H1 (cell line): Measurements from ENCODE around the gene PIP4K2C. TPM values are rescaled to one million over a fixed set of nuclear protein-coding genes. Genes with fewer than 3 reads are reported as not detected.

ENCODE experiments used
- CTCF ChIA-PET: fragments of 300-600 bp; sonication (Branson Sonifier 250); formaldehyde crosslinking; loops from one replicate; lab custom pipeline; 2021; ENCODE audit not compliant: partially characterized antibody; lab: Charles Lee
- POLR2A ChIA-PET: fragments of 300-600 bp; sonication (Branson Sonifier 250); formaldehyde crosslinking; loops from one replicate; lab custom pipeline; 2021; ENCODE audit warnings: inconsistent platforms; ENCODE audit not compliant: partially characterized antibody; lab: Charles Lee
- DNase-seq, 2 experiments: peaks; one replicate each; pipeline versions ENCODE4 v3.0.0 to v3.0.0-alpha.2; 2010 to 2022; ENCODE audit warnings: low spot score in 2 of 2, low read depth in 1 of 2, mixed read lengths in 1 of 2
- FAIRE-seq: peaks from 2 replicates; lab custom pipeline; 2011; peaks lifted over from hg19 to GRCh38; lab: Jason Lieb, UNC
- H2AFZ ChIP-seq: 2 replicates; pipeline ENCODE4 v1.8.1; 2012; ENCODE audit warnings: low read length, inconsistent platforms
- H2AK5ac ChIP-seq: 2 replicates; pipeline ENCODE4 v1.6.1; 2013; ENCODE audit warnings: low read depth, low read length
- H2BK120ac ChIP-seq: replicated peaks from 2 replicates; pipeline ENCODE3; 2013; ENCODE audit warnings: low read depth, low read length, inconsistent platforms
- H2BK12ac ChIP-seq: 2 replicates; pipeline ENCODE4 v1.6.1; 2013; ENCODE audit warnings: low read depth, low read length
- H2BK15ac ChIP-seq: 2 replicates; pipeline ENCODE4 v1.6.1; 2013; ENCODE audit warnings: low read length
- H2BK20ac ChIP-seq: 2 replicates; pipeline ENCODE4 v1.6.1; 2013; ENCODE audit warnings: low read length
- H2BK5ac ChIP-seq: 2 replicates; pipeline ENCODE4 v1.6.1; 2013; ENCODE audit warnings: low read depth, low read length
- H3K14ac ChIP-seq: 2 replicates; pipeline ENCODE4 v1.6.1; 2013; ENCODE audit warnings: inconsistent platforms; ENCODE audit not compliant: insufficient read length
- H3K18ac ChIP-seq: 2 replicates; pipeline ENCODE4 v1.6.1; 2013; ENCODE audit warnings: low read length; ENCODE audit errors: extremely low read depth
- H3K23ac ChIP-seq: 2 replicates; pipeline ENCODE4 v1.6.1; 2013; ENCODE audit warnings: inconsistent platforms; ENCODE audit not compliant: insufficient read length
- H3K23me2 ChIP-seq: 2 replicates; pipeline ENCODE4 v1.6.1; 2013; ENCODE audit warnings: low read depth, low read length
- H3K27ac ChIP-seq: 2 replicates; pipeline ENCODE4 v1.6.1; 2011; ENCODE audit warnings: low read depth, low read length, inconsistent platforms
- H3K27me3 ChIP-seq, 4 experiments: replicated peaks in 1 of 4; 1 replicate in 1 of 4; 2 replicates in 3 of 4; pipeline versions ENCODE4 v1.6.1 to v1.8.1; 2011 to 2013; ENCODE audit warnings: low read length in 3 of 4, mild to moderate bottlenecking in 3 of 4, inconsistent platforms in 2 of 4, mixed read lengths in 2 of 4, moderate library complexity in 1 of 4; ENCODE audit not compliant: control insufficient read depth in 3 of 4, insufficient read depth in 3 of 4; ENCODE audit errors: extremely low read depth in 1 of 4
- H3K36me3 ChIP-seq, 4 experiments: 2 replicates each; pipeline versions ENCODE4 v1.6.1 to v1.8.1; 2011 to 2013; ENCODE audit warnings: mild to moderate bottlenecking in 4 of 4, low read length in 3 of 4, moderate library complexity in 2 of 4, control low read depth in 1 of 4, inconsistent platforms in 1 of 4; ENCODE audit not compliant: insufficient read depth in 4 of 4, control insufficient read depth in 2 of 4
- H3K4ac ChIP-seq: replicated peaks from 2 replicates; pipeline ENCODE3; 2013; ENCODE audit warnings: low read length, low read depth, mixed read lengths, inconsistent platforms; ENCODE audit not compliant: insufficient read length
- H3K4me1 ChIP-seq, 4 experiments: replicated peaks in 1 of 4; 1 replicate in 1 of 4; 2 replicates in 3 of 4; pipeline versions ENCODE4 v1.6.1 to v1.8.1; 2011 to 2013; ENCODE audit warnings: low read length in 3 of 4, inconsistent platforms in 2 of 4, mixed read lengths in 1 of 4; ENCODE audit not compliant: insufficient read depth in 4 of 4, control insufficient read depth in 3 of 4
- H3K4me2 ChIP-seq, 2 experiments: 2 replicates each; pipeline versions ENCODE4 v1.6.1 to v1.8.1; 2011 to 2013; ENCODE audit warnings: low read depth in 2 of 2, low read length in 2 of 2, control low read depth in 1 of 2, inconsistent platforms in 1 of 2, mild to moderate bottlenecking in 1 of 2; ENCODE audit not compliant: insufficient read depth in 1 of 2
- H3K4me3 ChIP-seq, 4 experiments: fragments of 200-600, 300-600 bp in 1 of 4; sonication (generic), shearing (Covaris generic), sonication (Bioruptor Twin) in 1 of 4; 2 replicates each; pipeline versions ENCODE4 v1.5.1 to v1.8.1; 2011 to 2016; ENCODE audit warnings: low read length in 4 of 4, low read depth in 3 of 4, control low read depth in 2 of 4, inconsistent platforms in 2 of 4, mild to moderate bottlenecking in 2 of 4, mixed read lengths in 1 of 4, moderate library complexity in 1 of 4; ENCODE audit not compliant: insufficient read depth in 2 of 4; ENCODE audit errors: extremely low read depth in 1 of 4
- H3K56ac ChIP-seq: replicated peaks from 2 replicates; pipeline ENCODE3; 2013; ENCODE audit warnings: low read depth, mild to moderate bottlenecking, mixed read lengths, low read length, inconsistent platforms; ENCODE audit not compliant: insufficient read length
- H3K79me1 ChIP-seq: 2 replicates; pipeline ENCODE4 v1.6.1; 2013; ENCODE audit warnings: low read depth, low read length, control low read depth
- H3K79me2 ChIP-seq, 2 experiments: 2 replicates each; pipeline versions ENCODE4 v1.6.1 to v1.8.1; 2012 to 2013; ENCODE audit warnings: low read length in 2 of 2, mild to moderate bottlenecking in 2 of 2, inconsistent platforms in 1 of 2; ENCODE audit not compliant: insufficient read depth in 2 of 2, control insufficient read depth in 1 of 2
- H3K9ac ChIP-seq, 4 experiments: replicated peaks in 1 of 4; 1 replicate in 1 of 4; 2 replicates in 3 of 4; pipeline versions ENCODE4 v1.6.1 to v1.8.1; 2011 to 2013; ENCODE audit warnings: low read depth in 3 of 4, low read length in 3 of 4, control low read depth in 2 of 4, mild to moderate bottlenecking in 2 of 4, moderate library complexity in 2 of 4, inconsistent platforms in 1 of 4; ENCODE audit errors: extremely low read depth in 1 of 4
- H3K9me3 ChIP-seq, 2 experiments: 2 replicates each; pipeline versions ENCODE4 v1.6.1 to v1.8.1; 2012 to 2013; ENCODE audit warnings: mild to moderate bottlenecking in 2 of 2, moderate library complexity in 2 of 2, control low read depth in 1 of 2, inconsistent platforms in 1 of 2, low read depth in 1 of 2, low read length in 1 of 2, mixed read lengths in 1 of 2; ENCODE audit not compliant: insufficient read depth in 2 of 2
- H4K20me1 ChIP-seq, 2 experiments: replicated peaks in 1 of 2; 2 replicates each; pipeline versions ENCODE3 to v1.8.1; 2011 to 2013; ENCODE audit warnings: inconsistent platforms in 2 of 2, low read length in 2 of 2, mild to moderate bottlenecking in 1 of 2; ENCODE audit not compliant: insufficient read depth in 2 of 2, control insufficient read depth in 1 of 2
- H4K5ac ChIP-seq: 2 replicates; pipeline ENCODE4 v1.6.1; 2013; ENCODE audit warnings: low read length, low read depth, mixed read lengths, inconsistent platforms; ENCODE audit not compliant: insufficient read length
- H4K8ac ChIP-seq: 2 replicates; pipeline ENCODE4 v1.8.0; 2013; ENCODE audit warnings: mild to moderate bottlenecking, moderate library complexity, low read length, inconsistent platforms; ENCODE audit not compliant: insufficient read depth; ENCODE audit errors: extremely low read depth
- H4K91ac ChIP-seq: replicated peaks from 2 replicates; pipeline ENCODE3; 2013; ENCODE audit warnings: low read length, mixed read lengths, inconsistent platforms; ENCODE audit not compliant: insufficient read length
- CTBP2 ChIP-seq: IDR thresholded peaks from 2 replicates; pipeline ENCODE4 v1.7.0; 2011; ENCODE audit warnings: borderline replicate concordance, mild to moderate bottlenecking, moderate library complexity, mixed read lengths, low read length; ENCODE audit not compliant: insufficient read depth, insufficient read length
- YY1 ChIP-seq: IDR thresholded peaks from 2 replicates; pipeline ENCODE4 v1.6.1; 2011; ENCODE audit warnings: low read depth, mild to moderate bottlenecking, low read length
- WGBS, 2 experiments: shearing (Covaris generic) in 1 of 2; methylation state at CpG; one replicate each; pipeline versions ENCODE4 v1.1.6 to v1.1.7; 2013 to 2015; ENCODE audit warnings: low lambda C conversion rate in 2 of 2, mixed read lengths in 2 of 2, inconsistent platforms in 1 of 2, low coverage in 1 of 2, missing lambda C conversion rate in 1 of 2; ENCODE audit not compliant: insufficient replicate concordance in 2 of 2, insufficient coverage in 1 of 2, insufficient read length in 1 of 2; ENCODE audit errors: extremely low coverage in 1 of 2, missing lambda C conversion rate in 1 of 2; 5-methylcytosine and 5-hydroxymethylcytosine counted together
- polyA plus RNA-seq, 7 experiments: library from polyadenylated mRNA; depleted of rRNA in 3 of 7; stranded (reverse) in 5 of 7; unstranded in 2 of 7; fragments of >200 nt in 5 of 7; fragments of 200-250 nt in 2 of 7; gene quantifications; 1 replicate in 5 of 7; 2 replicates in 1 of 7; 4 replicates in 1 of 7; pipeline versions ENCODE4 v1.2.1 to v1.2.3, GENCODE V29; 2011 to 2013; ENCODE audit warnings: missing spikeins in 2 of 7, mixed read lengths in 2 of 7
- total RNA-seq: library from RNA; stranded (reverse); fragmentation: NEBNext Ultra II Directional; extraction: Animal tissue kit (Norgen Biotek cat#: 25700); gene quantifications from 2 replicates; pipeline ENCODE4 v1.2.1, GENCODE V29; 2021

PIP4K2C gene
- total and polyA plus RNA-seq, 2 of the 8 experiments (the other 6 are each of a cell fraction or from before 2014, with no cell fraction given): 25.0 to 27.1 TPM

DNA sequence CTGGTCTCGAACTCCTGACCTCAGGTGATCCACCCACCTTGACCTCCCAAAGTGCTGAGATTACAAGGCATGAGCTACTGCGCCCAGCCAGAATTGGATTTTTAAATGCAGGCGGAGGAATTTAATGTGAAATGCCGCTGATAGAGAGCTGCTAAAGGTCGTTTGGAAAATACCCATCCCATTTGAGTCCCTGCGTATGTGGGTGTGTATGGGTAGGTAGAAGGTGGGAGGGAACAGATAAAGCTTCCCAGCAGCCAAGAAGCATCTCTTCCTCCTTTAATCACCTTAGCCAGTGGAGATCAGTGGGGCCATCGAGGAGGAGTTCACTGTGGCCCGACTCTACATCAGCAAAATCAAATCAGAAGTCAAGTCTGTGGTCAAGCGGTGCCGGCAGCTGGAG, 16.2 kb upstream of the PIP4K2C start:
- no peak overlapping the region for H2BK5ac ChIP-seq
- H3K36me3 ChIP-seq: peaks cover 21 to 72% (median 51%) of the 10 kb centered on the region in 4 experiments
- no peak overlapping the region for H3K23ac ChIP-seq
- no peak overlapping the region for H2BK12ac ChIP-seq
- no peaks in the 10 kb centered on the region for H3K27me3 ChIP-seq
- no peak overlapping the region for H3K4ac ChIP-seq
- no peak overlapping the region for H3K4me2 ChIP-seq
- no peaks in the 10 kb centered on the region for H3K9me3 ChIP-seq
- no peak overlapping the region for H2BK15ac ChIP-seq
- no peak overlapping the region for H3K56ac ChIP-seq
- no peak overlapping the region for H4K5ac ChIP-seq
- H3K79me1 ChIP-seq: no peaks in the 10 kb centered on the region
- H3K18ac ChIP-seq: no peak overlapping the region
- 79% methylated on average over 10 of the region's 10 CpGs; no CpG with 5 or more reads in 1 of the 2 experiments for WGBS, 2 experiments
- no peak overlapping the region for H3K9ac ChIP-seq
- no peak overlapping the region for H2AFZ ChIP-seq
- no peak overlapping the region for H3K14ac ChIP-seq
- ChIA-PET CTCF (interaction anchor here (0.6 to 5.0 kb wide), 8 partner anchors 9 to 158 kb away, joined by 3 to 29 read pairs (median 5); no protein-coding TSS in a partner anchor), POLR2A (interaction anchor here (0.6 to 1.7 kb wide), 7 partner anchors 10 to 151 kb away, joined by 3 to 4 read pairs (median 3); no protein-coding TSS in a partner anchor)
- H4K8ac ChIP-seq: no peak overlapping the region
- H4K20me1 ChIP-seq: peaks cover 0 to 7% of the 10 kb centered on the region in 2 experiments
- H2AK5ac ChIP-seq: no peak overlapping the region
- DNase-seq (no peak), FAIRE-seq (no peak)
- H3K27ac ChIP-seq: no peak overlapping the region
- H3K23me2 ChIP-seq: no peaks in the 10 kb centered on the region
- no peak overlapping the region for H2BK20ac ChIP-seq
- no peak overlapping the region for H2BK120ac ChIP-seq
- H3K4me1 ChIP-seq: no peaks in the 10 kb centered on the region
- H4K91ac ChIP-seq: no peak overlapping the region
- H3K79me2 ChIP-seq: no peaks in the 10 kb centered on the region
- TF ChIP-seq CTBP2: no peak
- no peak for TF ChIP-seq YY1
- H3K4me3 ChIP-seq: no peak overlapping the region
